Measurements from ENCODE around the gene STK35.
A peak's percentile ranks its signal among the peaks of the same experiment; 100 is the strongest.
"Not testable (repeated sequence)": the region's sequence is repeated elsewhere in the genome, so short reads cannot be mapped to it uniquely, and the experiment has no call there.

The STK35 gene

GRCh38 chr20:2162823-2163166, 61.2 kb downstream of the STK35 start:
- Mint-ChIP-seq H3K9me3 (no peaks in the 10 kb centered on the region), H3K4me1 (no peaks in the 10 kb centered on the region), H3K27ac (ENCODE audit: low read depth) (no peak overlapping the region), H3K27me3 (no peaks in the 10 kb centered on the region), H3K4me3 (no peak overlapping the region), H3K36me3 (ENCODE audit: insufficient read depth) (peaks cover 1% of the 10 kb centered on the region)
- ATAC-seq (replicated peaks; ENCODE audit: extremely low read depth, poor library complexity, severe bottlenecking) (no peak), DNase-seq (ENCODE audit: low spot score in 2 of 2) (no peak)

DNA sequence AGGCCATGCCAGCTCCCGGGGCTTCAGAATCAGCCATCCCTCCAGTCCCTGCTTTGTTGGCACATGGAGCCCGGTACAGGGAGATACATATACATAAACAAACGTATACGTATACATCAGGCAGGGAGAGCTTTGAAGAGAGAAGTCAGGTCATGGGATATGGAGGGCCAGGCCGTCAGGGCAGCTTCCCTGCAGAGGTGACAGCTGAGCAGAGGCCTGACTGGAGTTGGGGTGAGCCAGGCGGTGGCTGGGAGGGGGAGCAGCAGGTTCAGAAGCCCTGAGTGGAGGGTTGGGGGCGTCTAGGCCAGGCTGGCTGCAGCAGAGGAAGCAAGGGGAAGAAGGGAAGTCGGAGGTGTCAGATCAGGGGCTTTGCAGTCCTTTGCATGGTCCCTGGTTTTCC, 61.7 kb downstream of the STK35 start:
- Mint-ChIP-seq H3K4me1 (no peaks in the 10 kb centered on the region), H3K27ac (ENCODE audit: low read depth) (no peak overlapping the region), H3K9me3 (no peaks in the 10 kb centered on the region), H3K4me3 (no peak overlapping the region), H3K36me3 (ENCODE audit: insufficient read depth) (peaks cover 1% of the 10 kb centered on the region), H3K27me3 (no peaks in the 10 kb centered on the region)
- DNase-seq (ENCODE audit: low spot score in 2 of 2) (no peak), ATAC-seq (replicated peaks; ENCODE audit: extremely low read depth, poor library complexity, severe bottlenecking) (no peak)

DNA sequence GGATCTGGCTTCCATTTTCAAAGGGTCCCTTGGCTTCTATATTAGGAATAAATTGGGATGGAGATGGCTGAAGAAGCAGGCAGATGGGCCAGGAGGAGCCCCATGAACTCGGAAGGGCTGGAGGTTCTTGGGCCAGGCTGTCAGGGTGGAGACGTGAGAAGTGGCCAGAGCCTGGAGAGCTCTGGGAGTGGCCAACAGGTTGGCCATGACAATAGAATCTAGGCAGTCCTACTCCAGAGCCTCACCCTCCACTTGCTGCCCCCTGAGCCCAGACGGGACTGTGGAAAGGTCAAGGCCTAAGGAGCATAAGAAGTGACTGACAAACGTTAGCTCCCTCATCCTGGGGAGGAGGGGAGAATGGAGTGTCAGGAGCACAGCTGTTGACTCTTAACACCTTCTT, 62.1 kb downstream of the STK35 start:
- H3K9me3 Mint-ChIP-seq: no peaks in the 10 kb centered on the region
- H3K27me3 Mint-ChIP-seq: no peaks in the 10 kb centered on the region
- H3K36me3 Mint-ChIP-seq (ENCODE audit: insufficient read depth): peaks cover 1% of the 10 kb centered on the region
- ATAC-seq (replicated peaks; ENCODE audit: extremely low read depth, poor library complexity, severe bottlenecking): no peak
- no peak overlapping the region for H3K4me3 Mint-ChIP-seq
- no peak overlapping the region for H3K27ac Mint-ChIP-seq (ENCODE audit: low read depth)
- no peaks in the 10 kb centered on the region for H3K4me1 Mint-ChIP-seq
- DNase-seq (ENCODE audit: low spot score in 2 of 2): no peak

- DNase-seq (ENCODE audit: low spot score in 2 of 2): no peak
- Mint-ChIP-seq H3K4me1 (no peaks in the 10 kb centered on the region), H3K36me3 (ENCODE audit: insufficient read depth) (peaks cover 1% of the 10 kb centered on the region), H3K4me3 (no peak overlapping the region), H3K9me3 (no peaks in the 10 kb centered on the region), H3K27me3 (no peaks in the 10 kb centered on the region), H3K27ac (ENCODE audit: low read depth) (no peak overlapping the region)
- ATAC-seq (replicated peaks; ENCODE audit: extremely low read depth, poor library complexity, severe bottlenecking): no peak
These were observed 62.8 kb downstream of the STK35 start for GRCh38 chr20:2164421-2164820.

DNA sequence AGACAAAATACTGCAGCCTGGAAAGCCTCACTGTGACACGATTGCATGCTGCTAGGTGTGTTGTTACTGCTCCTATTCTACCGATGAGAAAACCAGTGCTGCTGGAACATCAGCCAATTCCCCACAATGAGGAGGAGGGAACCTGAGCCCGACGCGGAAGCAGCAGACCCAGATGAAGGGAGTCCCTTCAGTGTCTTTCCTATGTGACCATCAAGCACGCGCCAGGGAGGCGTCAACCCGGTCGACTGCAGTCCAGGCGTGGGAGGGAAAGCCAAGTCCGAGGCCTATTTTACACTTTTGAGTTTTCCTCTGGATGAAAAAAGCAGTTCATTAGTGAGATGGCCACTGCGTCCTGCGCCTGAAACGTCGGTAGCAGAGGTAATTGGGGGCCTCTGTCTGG, 63.3 kb downstream of the STK35 start:
- Mint-ChIP-seq H3K9me3 (no peaks in the 10 kb centered on the region), H3K27me3 (no peaks in the 10 kb centered on the region), H3K36me3 (ENCODE audit: insufficient read depth) (peaks cover 1% of the 10 kb centered on the region), H3K4me1 (no peaks in the 10 kb centered on the region), H3K4me3 (no peak overlapping the region), H3K27ac (ENCODE audit: low read depth) (no peak overlapping the region)
- no peak for DNase-seq (ENCODE audit: low spot score in 2 of 2)
- ATAC-seq (replicated peaks; ENCODE audit: extremely low read depth, poor library complexity, severe bottlenecking): no peak

GRCh38 chr20:2165871-2166270, 64.2 kb downstream of the STK35 start:
- Mint-ChIP-seq H3K27ac (ENCODE audit: low read depth) (no peak overlapping the region), H3K9me3 (no peaks in the 10 kb centered on the region), H3K4me3 (no peak overlapping the region), H3K4me1 (no peaks in the 10 kb centered on the region), H3K36me3 (ENCODE audit: insufficient read depth) (peaks cover 1% of the 10 kb centered on the region), H3K27me3 (no peaks in the 10 kb centered on the region)
- ATAC-seq (replicated peaks; ENCODE audit: extremely low read depth, poor library complexity, severe bottlenecking) (no peak), DNase-seq (ENCODE audit: low spot score in 2 of 2) (no peak)

GRCh38 chr20:2167112-2167511, 65.5 kb downstream of the STK35 start:
- H3K4me3 Mint-ChIP-seq: no peak overlapping the region
- H3K27ac Mint-ChIP-seq (ENCODE audit: low read depth): no peak overlapping the region
- peaks cover 1% of the 10 kb centered on the region for H3K36me3 Mint-ChIP-seq (ENCODE audit: insufficient read depth)
- no peaks in the 10 kb centered on the region for H3K9me3 Mint-ChIP-seq
- ATAC-seq (replicated peaks; ENCODE audit: extremely low read depth, poor library complexity, severe bottlenecking) (no peak), DNase-seq (ENCODE audit: low spot score in 2 of 2) (no peak)
- peaks cover 10% of the 10 kb centered on the region for H3K27me3 Mint-ChIP-seq
- H3K4me1 Mint-ChIP-seq: no peaks in the 10 kb centered on the region

DNA sequence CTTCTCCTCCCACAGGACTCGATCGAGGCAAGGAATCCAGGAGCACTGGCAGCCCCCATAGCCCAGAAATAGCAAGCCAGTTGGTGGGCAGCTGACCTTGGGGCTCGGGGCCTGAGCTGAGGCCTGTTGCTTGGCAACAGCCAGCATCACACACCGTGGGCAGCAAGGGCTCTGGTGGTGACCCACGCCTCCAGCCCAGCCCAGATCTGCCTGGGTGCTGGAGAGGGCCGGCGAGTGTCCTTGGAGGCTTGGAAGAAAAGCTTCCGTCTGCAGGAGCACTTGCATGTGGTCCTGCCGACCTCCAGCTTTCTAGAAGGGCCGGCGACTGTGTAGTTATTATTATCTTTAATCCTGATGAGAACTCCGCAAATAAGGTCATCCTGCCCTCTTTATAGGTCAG, 67.3 kb downstream of the STK35 start:
- DNase-seq (ENCODE audit: low spot score in 2 of 2) (no peak), ATAC-seq (replicated peaks; ENCODE audit: extremely low read depth, poor library complexity, severe bottlenecking) (no peak)
- H3K36me3 Mint-ChIP-seq (ENCODE audit: insufficient read depth): peaks cover 1% of the 10 kb centered on the region
- H3K27ac Mint-ChIP-seq (ENCODE audit: low read depth): no peak overlapping the region
- H3K4me3 Mint-ChIP-seq: no peak overlapping the region
- H3K27me3 Mint-ChIP-seq: peaks cover 29% of the 10 kb centered on the region
- peaks cover 5% of the 10 kb centered on the region for H3K4me1 Mint-ChIP-seq
- H3K9me3 Mint-ChIP-seq: no peaks in the 10 kb centered on the region

DNA sequence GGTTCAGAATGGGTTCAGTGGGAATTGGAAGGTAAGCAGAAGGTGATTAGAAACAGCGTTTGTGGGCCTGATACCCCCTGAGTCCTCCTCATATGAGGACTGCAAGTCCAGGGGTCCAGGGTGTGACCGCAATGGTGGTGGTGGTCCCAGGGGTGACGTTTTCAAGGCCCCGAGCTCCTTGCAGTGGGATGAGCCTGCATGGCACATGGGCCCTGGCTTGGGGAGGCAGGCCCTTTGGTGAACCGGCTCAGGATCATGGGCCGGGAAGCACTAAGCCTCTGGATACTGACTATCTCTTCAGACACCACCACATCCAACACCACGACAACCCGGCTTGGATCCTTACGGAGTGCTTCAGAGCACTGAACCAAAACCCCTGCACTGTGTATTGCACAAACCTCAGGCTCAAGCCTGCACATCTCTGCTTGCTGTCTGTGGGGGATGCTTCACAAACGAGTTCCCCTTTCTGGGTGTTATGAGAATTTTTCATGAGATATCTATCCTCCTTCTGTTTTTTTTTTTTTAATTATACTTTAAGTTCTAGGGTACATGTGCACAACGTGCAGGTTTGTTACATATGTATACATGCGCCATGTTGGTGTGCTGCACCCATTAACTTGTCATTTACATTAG, 67.9 kb downstream of the STK35 start:
- Mint-ChIP-seq H3K4me3 (no peak overlapping the region), H3K36me3 (ENCODE audit: insufficient read depth) (peaks cover 1% of the 10 kb centered on the region), H3K27me3 (peaks cover 35% of the 10 kb centered on the region), H3K9me3 (no peaks in the 10 kb centered on the region), H3K27ac (ENCODE audit: low read depth) (no peak overlapping the region), H3K4me1 (peaks cover 5% of the 10 kb centered on the region)
- ATAC-seq (replicated peaks; ENCODE audit: extremely low read depth, poor library complexity, severe bottlenecking): no peak
- DNase-seq (ENCODE audit: low spot score in 2 of 2): no peak

DNA sequence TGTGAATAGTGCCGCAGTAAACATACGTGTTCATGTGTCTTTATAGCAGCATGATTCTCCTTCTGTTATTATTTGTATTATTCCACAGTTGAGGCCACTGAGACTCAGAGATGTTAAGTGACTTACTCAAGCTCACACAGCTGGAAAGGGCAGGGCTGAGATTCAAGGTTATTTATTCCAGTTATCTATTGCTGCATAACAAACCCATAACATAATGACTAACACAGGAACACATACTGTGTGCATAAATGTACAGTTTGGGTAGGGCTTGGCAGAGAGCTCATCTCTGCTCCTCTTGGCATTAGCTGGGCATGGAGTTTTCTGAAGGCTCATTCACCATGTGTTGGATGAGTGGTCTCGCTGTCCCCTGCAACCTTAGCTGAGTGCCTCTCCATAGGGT, 68.8 kb downstream of the STK35 start:
- Mint-ChIP-seq H3K27me3 (peaks cover 39% of the 10 kb centered on the region), H3K9me3 (no peaks in the 10 kb centered on the region), H3K36me3 (ENCODE audit: insufficient read depth) (peaks cover 1% of the 10 kb centered on the region), H3K27ac (ENCODE audit: low read depth) (no peak overlapping the region), H3K4me3 (no peak overlapping the region), H3K4me1 (peaks cover 5% of the 10 kb centered on the region)
- no peak for DNase-seq (ENCODE audit: low spot score in 2 of 2)
- ATAC-seq (replicated peaks; ENCODE audit: extremely low read depth, poor library complexity, severe bottlenecking): no peak

DNA sequence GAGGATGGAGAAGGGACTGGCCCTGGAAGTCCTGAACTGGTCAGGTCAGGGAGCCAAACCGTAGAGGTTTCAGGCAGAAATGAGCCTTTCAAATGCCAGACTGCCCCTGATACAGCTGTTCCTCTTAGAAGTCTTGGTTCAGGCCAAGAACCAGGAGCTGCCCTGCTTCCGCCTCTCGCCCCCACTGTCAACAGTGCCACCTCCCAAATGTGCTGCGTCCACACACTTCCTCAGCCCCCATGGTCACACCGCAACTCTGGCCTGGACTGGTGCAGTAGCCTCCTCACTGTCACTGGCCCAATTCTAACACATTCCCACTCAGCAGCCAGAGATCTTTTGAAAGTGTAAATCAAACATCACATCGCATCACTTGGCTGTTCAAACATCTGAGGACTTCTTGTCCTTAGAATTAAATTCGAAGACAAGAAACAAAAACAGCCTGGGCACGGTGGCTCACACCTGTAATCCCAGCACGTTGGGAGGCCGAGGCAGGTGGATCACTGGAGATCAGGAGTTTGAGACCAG, 69.7 kb downstream of the STK35 start:
- Mint-ChIP-seq H3K4me3 (no peak overlapping the region), H3K4me1 (peaks cover 5% of the 10 kb centered on the region), H3K27ac (ENCODE audit: low read depth) (no peak overlapping the region), H3K36me3 (ENCODE audit: insufficient read depth) (peaks cover 1% of the 10 kb centered on the region), H3K9me3 (no peaks in the 10 kb centered on the region), H3K27me3 (peaks cover 39% of the 10 kb centered on the region)
- ATAC-seq (replicated peaks; ENCODE audit: extremely low read depth, poor library complexity, severe bottlenecking) (no peak), DNase-seq (ENCODE audit: low spot score in 2 of 2) (no peak)

- not testable (repeated sequence) for H3K4me1 Mint-ChIP-seq; H3K9me3 Mint-ChIP-seq; H3K27ac Mint-ChIP-seq (ENCODE audit: low read depth); H3K36me3 Mint-ChIP-seq (ENCODE audit: insufficient read depth); DNase-seq (ENCODE audit: low spot score in 2 of 2); H3K4me3 Mint-ChIP-seq; ATAC-seq (replicated peaks; ENCODE audit: extremely low read depth, poor library complexity, severe bottlenecking)
- H3K27me3 Mint-ChIP-seq: peaks cover 39% of the 10 kb centered on the region
These were observed 70.2 kb downstream of the STK35 start for GRCh38 chr20:2171840-2172239.

DNA sequence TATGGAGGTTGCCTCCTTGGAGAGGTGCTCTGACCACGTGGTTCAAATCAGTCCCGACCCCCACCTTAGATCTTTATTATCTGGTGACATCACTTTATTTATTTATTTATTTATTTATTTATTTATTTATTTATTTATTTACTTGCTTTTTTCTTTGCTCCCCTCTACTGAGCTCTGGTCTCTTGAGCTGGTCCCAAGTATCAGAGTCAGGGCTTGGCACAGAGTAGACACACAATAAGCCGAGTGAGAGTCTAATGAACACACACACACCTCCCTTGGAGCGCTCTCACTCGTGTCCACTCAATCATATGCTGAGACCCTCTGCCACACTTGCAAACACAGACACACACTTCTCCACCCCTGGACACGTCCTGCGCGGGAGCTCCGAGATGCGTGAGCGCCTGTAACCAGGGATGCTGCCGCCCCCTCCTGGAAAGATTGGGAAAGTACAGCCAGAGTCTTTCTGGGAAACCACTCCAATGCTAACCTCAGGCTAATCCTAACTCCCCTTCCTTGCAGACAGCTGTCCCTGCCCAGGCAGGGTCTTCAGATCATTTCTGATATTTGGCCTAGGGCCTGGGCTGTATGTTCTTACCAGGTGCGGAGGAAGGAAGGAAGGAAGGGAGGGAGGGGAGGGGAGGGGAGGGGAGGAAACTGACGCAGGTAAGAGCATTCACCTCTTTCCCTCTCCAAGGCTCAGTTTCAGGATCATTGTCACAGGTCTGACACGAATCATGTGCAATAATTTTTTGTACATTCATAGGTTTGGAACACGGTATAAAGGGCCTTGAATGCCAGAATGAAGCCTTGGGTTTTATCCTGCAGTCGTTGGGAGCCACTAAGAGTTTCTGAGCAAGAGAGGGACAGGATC, 70.9 kb downstream of the STK35 start:
- H3K4me3 Mint-ChIP-seq: no peak overlapping the region
- ATAC-seq (replicated peaks; ENCODE audit: extremely low read depth, poor library complexity, severe bottlenecking) (peak; percentile 32), DNase-seq (ENCODE audit: low spot score in 2 of 2) (peak; percentile 30 to 43)
- H3K27ac Mint-ChIP-seq (ENCODE audit: low read depth): no peak overlapping the region
- no peaks in the 10 kb centered on the region for H3K9me3 Mint-ChIP-seq
- H3K4me1 Mint-ChIP-seq: peaks cover 5% of the 10 kb centered on the region
- H3K36me3 Mint-ChIP-seq (ENCODE audit: insufficient read depth): no peaks in the 10 kb centered on the region
- peaks cover 45% of the 10 kb centered on the region for H3K27me3 Mint-ChIP-seq
